Parietal lobe (tissue), 2 donors: ENCODE results near the gene TATDN3. TPM values are rescaled to one million over a fixed set of nuclear protein-coding genes. Genes with fewer than 3 reads are reported as not detected.

ENCODE experiments used
- small RNA-seq: library from RNA; depleted of rRNA; stranded (forward); fragments of <200 nt; gene quantifications from one replicate; pipeline ENCODE3, GENCODE V24; 2014; ENCODE audit warnings: low replicate concordance
- total RNA-seq: library from RNA; depleted of rRNA; stranded (reverse); fragments of >200 nt; gene quantifications from one replicate; pipeline ENCODE4 v1.2.3, GENCODE V29; 2014

Gene TATDN3, protein sequence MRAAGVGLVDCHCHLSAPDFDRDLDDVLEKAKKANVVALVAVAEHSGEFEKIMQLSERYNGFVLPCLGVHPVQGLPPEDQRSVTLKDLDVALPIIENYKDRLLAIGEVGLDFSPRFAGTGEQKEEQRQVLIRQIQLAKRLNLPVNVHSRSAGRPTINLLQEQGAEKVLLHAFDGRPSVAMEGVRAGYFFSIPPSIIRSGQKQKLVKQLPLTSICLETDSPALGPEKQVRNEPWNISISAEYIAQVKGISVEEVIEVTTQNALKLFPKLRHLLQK
- 27.9 TPM for total RNA-seq

GRCh38 chr1:212791676-212792395, at the start of gene TATDN3, which contains the start of gene NSL1:
Gene TATDN3 (plus strand): TSS chr1:212791894. CDS start chr1:212791922, 28 bp downstream.
Gene NSL1 (minus strand): TSS chr1:212791777. CDS start chr1:212791763, 14 bp downstream.

GRCh38 chr1:212847549-212847948, 55.9 kb downstream of the TATDN3 start, which contains the start of gene SPATA45:
Gene SPATA45 (minus strand): TSS chr1:212847649. CDS start chr1:212836149, 11,500 bp downstream.

DNA sequence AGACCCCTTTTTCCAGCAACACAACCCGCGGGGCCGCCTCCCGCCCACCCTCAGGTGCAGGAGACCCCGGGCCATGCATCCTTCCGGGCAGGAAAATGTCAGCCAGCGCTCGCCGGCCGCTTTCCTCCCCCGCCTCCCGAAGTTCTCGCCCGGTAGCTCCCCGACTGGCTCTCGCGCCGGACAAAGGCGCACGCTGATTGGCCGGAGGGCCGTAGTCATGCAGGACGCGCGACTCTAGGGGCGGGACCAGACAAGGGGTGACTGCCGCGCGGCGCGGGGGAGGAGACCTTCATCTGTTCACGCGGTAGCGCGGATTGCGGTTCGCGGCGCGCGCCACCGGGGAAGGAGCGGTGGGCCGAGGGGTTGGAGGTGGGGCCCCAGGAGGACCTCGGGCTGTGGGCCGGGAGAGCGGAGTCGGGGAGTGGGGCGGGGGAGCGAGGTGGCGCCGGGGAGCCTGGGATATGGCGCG, 66.3 kb downstream of the TATDN3 start, which contains the start of gene FLVCR1:
TSS of gene FLVCR1 (plus strand) at position 284 of the 469 bp plus-strand sequence. CDS start at position 462, 178 bp downstream.

Small RNAs within 50 kb of the gene (small RNA-seq; reads per million reads assigned to genes)
- gene AC104333.1 (not detected), gene AC104333.2 (not detected)

Other genes starting within 250 kb of the TATDN3 start
- 1.9 TPM for gene ATF3, start 183.1 kb upstream of the TATDN3 start, total RNA-seq
- 5.3 TPM for gene BATF3, start 92.1 kb upstream of the TATDN3 start, total RNA-seq
- 86.1 TPM for gene NSL1, start 117 bp upstream of the TATDN3 start, total RNA-seq
- gene SPATA45, start 55.8 kb downstream of the TATDN3 start, total RNA-seq = not detected
- gene FLVCR1, start 66.4 kb downstream of the TATDN3 start, total RNA-seq = 55.1 TPM
- gene VASH2, start 158.6 kb downstream of the TATDN3 start, total RNA-seq = 80.4 TPM
- gene ANGEL2, start 224.0 kb downstream of the TATDN3 start, total RNA-seq = 93.6 TPM